Measurements from ENCODE around the gene BCLAF1. TPM values are rescaled to one million over a fixed set of nuclear protein-coding genes. Genes with fewer than 3 reads are reported as not detected.
A peak's percentile ranks its signal among the peaks of the same experiment; 100 is the strongest.

The BCLAF1 gene
- total and polyA plus RNA-seq, 2 of the 8 experiments (the other 6 are each of a cell fraction or from before 2014, with no cell fraction given), result 30.5 to 230 TPM

GRCh38 chr6:136333824-136334464, 44.3 kb upstream of the BCLAF1 start:
- no peak overlapping the region for H2BK20ac ChIP-seq (ENCODE audit: low read length)
- H3K79me2 ChIP-seq (ENCODE audit: control insufficient read depth in 1 of 2, insufficient read depth in 2 of 2, low read length in 2 of 2), result no peaks in the 10 kb centered on the region
- H3K9me3 ChIP-seq (ENCODE audit: insufficient read depth in 2 of 2, low read depth in 1 of 2, low read length in 1 of 2), result no peaks in the 10 kb centered on the region
- H3K79me1 ChIP-seq (ENCODE audit: low read depth, low read length), result no peaks in the 10 kb centered on the region
- peak overlapping the region; percentile 42; the same call in 1 of the 2 replicates for H2AK5ac ChIP-seq (ENCODE audit: low read depth, low read length)
- no peaks in the 10 kb centered on the region for H3K36me3 ChIP-seq (ENCODE audit: control insufficient read depth in 2 of 4, insufficient read depth in 4 of 4, low read length in 3 of 4)
- CTCF ChIA-PET (ENCODE audit: partially characterized antibody), result interaction anchor here (0.7 to 4.4 kb wide), 17 partner anchors 9 to 310 kb away, joined by 3 to 30 read pairs (median 4); no protein-coding TSS in a partner anchor
- 95% methylated on average over 11 of the region's 11 CpGs; no CpG with 5 or more reads in 1 of the 2 experiments for WGBS, 2 experiments (ENCODE audit: extremely low coverage in 1 of 2, insufficient coverage in 1 of 2, insufficient read length in 1 of 2, insufficient replicate concordance in 2 of 2, low coverage in 1 of 2, low lambda C conversion rate in 2 of 2, missing lambda C conversion rate in 1 of 2)
- H3K9ac ChIP-seq (replicated peaks in 1 of 4; ENCODE audit: extremely low read depth in 1 of 4, low read depth in 3 of 4, low read length in 3 of 4), result no peak overlapping the region
- no peak overlapping the region for H3K4ac ChIP-seq (replicated peaks; ENCODE audit: insufficient read length, low read depth, low read length)
- H4K91ac ChIP-seq (replicated peaks; ENCODE audit: insufficient read length, low read length), result no peak overlapping the region
- no peak overlapping the region for H2BK120ac ChIP-seq (replicated peaks; ENCODE audit: low read depth, low read length)
- DNase-seq (ENCODE audit: low read depth in 1 of 2, low spot score in 2 of 2) (no peak), FAIRE-seq (no peak)
- H3K23me2 ChIP-seq (ENCODE audit: low read depth, low read length), result no peaks in the 10 kb centered on the region
- H2BK5ac ChIP-seq (ENCODE audit: low read depth, low read length), result no peak overlapping the region
- H3K4me2 ChIP-seq (ENCODE audit: insufficient read depth in 1 of 2, low read depth in 2 of 2, low read length in 2 of 2), result no peak overlapping the region
- no peaks in the 10 kb centered on the region for H4K20me1 ChIP-seq (replicated peaks in 1 of 2; ENCODE audit: control insufficient read depth in 1 of 2, insufficient read depth in 2 of 2, low read length in 2 of 2)
- no peak overlapping the region for H4K5ac ChIP-seq (ENCODE audit: insufficient read length, low read depth, low read length)
- H3K27me3 ChIP-seq (replicated peaks in 1 of 4; ENCODE audit: control insufficient read depth in 3 of 4, extremely low read depth in 1 of 4, insufficient read depth in 3 of 4, low read length in 3 of 4), result no peaks in the 10 kb centered on the region; a peak in 1 of 7 replicates
- no peaks in the 10 kb centered on the region; a peak in 1 of 7 replicates for H3K4me1 ChIP-seq (replicated peaks in 1 of 4; ENCODE audit: control insufficient read depth in 3 of 4, insufficient read depth in 4 of 4, low read length in 3 of 4)
- no peak overlapping the region for H3K18ac ChIP-seq (ENCODE audit: extremely low read depth, low read length)
- H2BK12ac ChIP-seq (ENCODE audit: low read depth, low read length), result no peak overlapping the region
- no peak overlapping the region for H2AFZ ChIP-seq (ENCODE audit: low read length)
- no peak for TF ChIP-seq MAX (IDR thresholded peaks at IDR 0.05)
- H4K8ac ChIP-seq (ENCODE audit: extremely low read depth, insufficient read depth, low read length), result no peak overlapping the region
- POLR2A ChIA-PET (ENCODE audit: partially characterized antibody), result interaction anchor here (0.6 to 2.9 kb wide), 3 partner anchors 11 to 891 kb away, joined by 3 to 10 read pairs (median 6); partner anchors contain the start of gene BCLAF1
- H3K56ac ChIP-seq (replicated peaks; ENCODE audit: insufficient read length, low read depth, low read length), result no peak overlapping the region
- H3K27ac ChIP-seq (ENCODE audit: low read depth, low read length), result no peak overlapping the region
- H3K23ac ChIP-seq (ENCODE audit: insufficient read length), result no peak overlapping the region
- H2BK15ac ChIP-seq (ENCODE audit: low read length), result no peak overlapping the region
- no peak overlapping the region for H3K14ac ChIP-seq (ENCODE audit: insufficient read length)
- H3K4me3 ChIP-seq (ENCODE audit: extremely low read depth in 1 of 4, insufficient read depth in 2 of 4, low read depth in 3 of 4, low read length in 4 of 4), result no peak overlapping the region

Data from H1 (cell line).